GM10266 (cell line): Measurements from ENCODE around the gene ARF6.

Experiments
- DNase-seq: peaks from one replicate; pipeline ENCODE4 v3.0.0; 2012; ENCODE audit errors: extremely low spot score
- TF ChIP-seq, protein P1 (sequence below): IDR thresholded peaks from 2 replicates; pipeline ENCODE4 v1.5.1; 2012; ENCODE audit warnings: mild to moderate bottlenecking, low read depth; ENCODE audit not compliant: control insufficient read depth, insufficient read depth; ENCODE audit errors: missing control alignments

ARF6 gene

DNA sequence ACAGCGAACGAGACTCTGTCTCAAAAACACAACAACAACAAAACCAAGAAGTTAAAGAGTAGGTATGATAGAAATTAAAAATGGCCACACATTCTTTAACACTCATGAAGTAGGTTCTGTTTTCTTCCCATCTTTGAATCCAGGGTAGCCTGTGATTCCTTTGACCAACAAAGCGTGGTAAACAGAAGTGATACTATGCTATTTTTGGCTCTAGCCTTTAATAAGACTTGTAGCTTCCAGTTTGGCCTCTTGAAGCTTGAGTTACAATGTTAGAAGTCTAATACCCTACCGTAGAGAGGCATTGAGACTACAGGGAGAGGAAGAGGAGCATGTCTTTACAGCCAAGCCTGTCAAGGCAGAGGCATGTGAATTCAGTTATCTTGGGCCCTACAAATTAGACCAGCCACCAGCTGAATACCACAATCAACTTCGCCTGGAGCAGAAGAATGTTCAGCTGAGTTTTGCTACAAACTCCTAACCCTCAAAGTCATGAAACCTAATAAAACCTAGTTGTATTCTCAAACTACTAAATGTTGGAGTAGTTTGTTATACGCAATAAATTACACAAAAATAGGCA is 35.4 kb upstream of the ARF6 start:
- DNase-seq = no peak
- TF ChIP-seq, protein P1, sequence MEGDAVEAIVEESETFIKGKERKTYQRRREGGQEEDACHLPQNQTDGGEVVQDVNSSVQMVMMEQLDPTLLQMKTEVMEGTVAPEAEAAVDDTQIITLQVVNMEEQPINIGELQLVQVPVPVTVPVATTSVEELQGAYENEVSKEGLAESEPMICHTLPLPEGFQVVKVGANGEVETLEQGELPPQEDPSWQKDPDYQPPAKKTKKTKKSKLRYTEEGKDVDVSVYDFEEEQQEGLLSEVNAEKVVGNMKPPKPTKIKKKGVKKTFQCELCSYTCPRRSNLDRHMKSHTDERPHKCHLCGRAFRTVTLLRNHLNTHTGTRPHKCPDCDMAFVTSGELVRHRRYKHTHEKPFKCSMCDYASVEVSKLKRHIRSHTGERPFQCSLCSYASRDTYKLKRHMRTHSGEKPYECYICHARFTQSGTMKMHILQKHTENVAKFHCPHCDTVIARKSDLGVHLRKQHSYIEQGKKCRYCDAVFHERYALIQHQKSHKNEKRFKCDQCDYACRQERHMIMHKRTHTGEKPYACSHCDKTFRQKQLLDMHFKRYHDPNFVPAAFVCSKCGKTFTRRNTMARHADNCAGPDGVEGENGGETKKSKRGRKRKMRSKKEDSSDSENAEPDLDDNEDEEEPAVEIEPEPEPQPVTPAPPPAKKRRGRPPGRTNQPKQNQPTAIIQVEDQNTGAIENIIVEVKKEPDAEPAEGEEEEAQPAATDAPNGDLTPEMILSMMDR = no peak

DNA sequence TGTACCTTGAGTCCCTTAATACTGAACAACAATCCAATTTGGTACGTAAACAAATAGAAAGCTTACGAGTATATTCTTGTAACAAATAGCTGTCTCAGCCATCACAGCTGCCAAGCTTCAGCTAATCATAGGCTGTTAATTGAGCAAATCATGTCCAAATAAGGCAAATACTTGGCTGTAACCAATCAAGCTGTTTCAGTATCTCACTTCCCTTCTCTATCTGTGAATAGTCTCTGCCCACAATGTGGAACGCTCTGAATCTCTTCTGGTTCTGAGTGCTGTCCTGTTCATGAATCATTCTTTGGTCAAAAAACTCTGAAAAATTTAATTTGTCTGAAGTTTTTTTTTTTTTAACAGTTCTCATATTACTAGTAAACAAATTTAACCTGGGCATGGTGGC is 34.5 kb upstream of the ARF6 start:
- TF ChIP-seq, protein P1 = no peak
- no peak for DNase-seq

DNA sequence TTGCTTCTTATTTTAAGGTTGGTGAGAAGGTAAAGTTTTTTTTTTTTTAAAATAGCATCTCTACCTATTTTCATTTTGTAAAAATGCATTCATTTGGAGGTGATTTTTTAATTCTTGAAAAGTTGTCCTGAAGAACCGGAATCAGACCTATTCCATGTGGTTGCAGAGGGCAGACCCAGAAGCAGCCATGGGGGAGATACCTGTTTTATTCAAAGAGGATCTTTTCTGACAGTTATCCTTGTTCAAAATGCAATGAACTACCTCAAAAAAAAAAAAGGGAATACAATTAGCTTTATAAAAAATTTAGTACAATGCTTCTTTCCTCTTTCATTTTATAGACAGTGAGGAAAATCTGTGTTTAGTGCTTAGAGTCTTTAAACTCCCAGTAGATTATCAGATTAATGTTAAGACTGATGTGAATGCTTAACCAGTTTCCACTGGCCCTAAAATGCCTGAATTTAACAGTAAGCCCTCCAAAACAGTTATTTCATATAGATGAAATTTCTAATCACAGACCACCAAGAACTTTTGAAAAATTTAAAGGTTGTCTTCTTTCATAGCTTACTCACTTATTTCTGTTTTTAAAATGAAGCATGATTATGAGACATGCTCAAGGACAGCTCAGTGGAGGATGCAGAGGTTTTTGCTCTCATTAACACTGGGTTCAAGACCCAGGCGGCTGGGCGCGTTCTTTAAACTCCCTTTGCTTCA is 31.7 kb upstream of the ARF6 start:
- DNase-seq = no peak
- TF ChIP-seq, protein P1 = no peak

DNA sequence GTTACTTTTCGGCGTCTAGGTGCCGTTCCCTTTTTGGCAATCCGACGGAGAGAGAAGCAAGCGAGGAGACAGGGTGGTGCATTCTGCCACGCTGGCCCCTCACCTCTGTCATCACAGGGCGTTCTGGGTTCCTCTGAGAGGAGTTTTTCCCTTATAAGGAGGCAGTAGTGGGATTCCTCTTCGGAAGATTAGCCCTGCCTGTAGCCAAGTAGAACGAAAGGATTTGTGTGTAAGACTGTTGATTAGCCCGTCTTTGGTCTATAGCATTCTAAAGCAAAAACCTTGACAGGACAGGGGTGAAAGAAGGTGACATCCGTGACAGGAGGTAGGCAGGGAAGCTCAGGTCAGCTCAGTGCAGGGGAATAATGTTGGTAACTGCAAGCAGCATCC is 31.2 kb upstream of the ARF6 start:
- peak; percentile 20 for DNase-seq
- TF ChIP-seq, protein P1 = no peak

DNA sequence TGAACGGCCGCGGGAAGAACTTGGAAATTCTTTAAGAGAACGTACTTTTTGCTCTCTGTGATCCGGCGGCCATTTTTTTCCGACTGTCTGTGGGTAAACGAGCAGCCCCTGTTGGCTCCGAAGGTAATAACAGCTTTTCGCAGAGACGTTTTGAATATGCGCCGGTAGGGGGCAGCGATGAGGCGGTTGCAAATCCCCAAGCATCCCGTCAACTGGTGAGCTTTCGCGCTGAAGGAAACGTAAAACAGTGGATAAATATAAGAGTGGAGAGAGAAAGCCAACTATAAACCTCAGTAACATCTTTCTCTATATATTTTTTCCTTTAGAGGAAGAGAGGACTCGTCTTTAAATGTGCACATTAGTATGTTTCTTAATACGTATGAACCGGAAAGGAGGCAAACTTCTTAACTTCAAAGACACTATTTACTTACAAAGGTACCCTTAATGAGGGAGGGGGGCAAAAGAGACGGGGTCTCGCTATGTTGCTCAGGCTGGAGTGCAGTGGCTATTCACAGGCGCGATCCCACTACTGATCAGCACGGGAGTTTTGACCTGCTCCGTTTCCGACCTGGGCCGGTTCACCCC is 30.7 kb upstream of the ARF6 start:
- peak; percentile 44 for DNase-seq
- TF ChIP-seq, protein P1 = peak; percentile 100

DNA sequence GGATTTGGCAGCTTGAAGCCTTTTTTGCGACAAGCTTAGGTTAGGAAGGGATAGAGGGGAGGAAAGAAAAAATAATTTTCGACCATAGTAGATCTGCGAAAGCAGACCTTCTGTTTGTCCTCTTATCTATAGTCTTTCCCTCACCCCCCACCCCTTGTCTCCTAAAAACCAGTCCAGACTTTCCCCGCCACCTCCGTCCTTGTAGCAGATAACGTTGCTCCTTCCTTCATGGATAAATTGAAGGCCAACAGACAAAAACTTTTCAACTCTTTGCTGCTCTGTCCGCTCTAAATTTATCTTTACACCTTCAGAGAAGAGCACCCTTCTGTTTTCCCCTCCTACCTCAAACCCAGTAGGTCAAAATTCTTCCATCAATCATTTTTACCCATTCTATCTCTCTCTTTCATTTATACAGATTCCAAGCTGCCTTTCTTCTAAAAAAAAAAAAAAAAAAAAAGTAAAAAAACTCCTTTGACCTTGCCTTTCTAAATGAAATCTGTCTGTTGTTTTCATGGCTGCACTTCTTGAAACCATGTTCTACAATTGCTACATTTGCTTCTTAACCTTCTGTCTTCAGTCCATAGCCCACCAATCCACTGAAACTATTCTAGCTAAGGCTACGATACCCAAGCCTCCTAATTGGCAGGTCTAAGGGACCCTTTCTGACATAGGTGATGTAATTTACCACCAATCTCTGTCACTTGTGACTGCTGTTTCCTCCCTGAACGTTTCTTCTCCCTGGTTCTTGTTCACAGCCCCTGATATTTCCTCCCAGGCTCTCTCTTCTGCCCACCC is 29.2 kb upstream of the ARF6 start:
- TF ChIP-seq, protein P1 = no peak
- DNase-seq = peak; percentile 27
